RCC 7860 (cell line): ENCODE measurements around the gene MDFIC.
A peak's percentile ranks its signal among the peaks of the same experiment; 100 is the strongest.

Experiments used
- DNase-seq: peaks from one replicate; pipeline ENCODE4 v3.0.0-alpha.2; 2015; ENCODE audit warnings: low spot score
- FAIRE-seq: peaks from 2 replicates; lab custom pipeline; 2012; peaks lifted over from hg19 to GRCh38; lab: Jason Lieb, UNC

Gene MDFIC

GRCh38 chr7:114925434-114925833 lies 3.5 kb downstream of the MDFIC start:
- FAIRE-seq (no peak), DNase-seq (no peak)

DNA sequence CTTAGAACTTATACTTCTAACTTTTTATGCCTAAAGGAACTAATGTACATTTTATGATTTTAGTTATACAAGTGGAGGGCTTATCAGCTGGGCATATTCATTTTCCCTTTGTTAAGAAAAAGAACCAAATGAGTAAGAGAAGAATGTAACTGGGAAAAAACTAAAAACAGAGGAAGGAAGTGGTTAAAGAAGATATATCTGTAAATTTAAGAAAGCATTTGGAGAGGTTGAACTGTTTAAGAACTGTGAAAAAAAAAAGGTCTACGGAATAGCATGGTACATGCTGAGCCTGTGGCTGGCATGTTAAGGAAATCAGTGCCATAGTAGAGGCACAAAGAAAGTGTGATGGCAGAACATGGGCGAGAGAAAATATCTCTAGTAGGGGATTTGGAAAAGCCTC lies 6.2 kb downstream of the MDFIC start:
- no peak for FAIRE-seq

GRCh38 chr7:114929570-114929969 lies 7.7 kb downstream of the MDFIC start:
- DNase-seq, result no peak
- no peak for FAIRE-seq

More for the DNA sequence above, 6.2 kb downstream of the MDFIC start:
- DNase-seq, result no peak

GRCh38 chr7:114930107-114930661 lies 8.3 kb downstream of the MDFIC start:
- FAIRE-seq, result no peak
- no peak for DNase-seq

DNA sequence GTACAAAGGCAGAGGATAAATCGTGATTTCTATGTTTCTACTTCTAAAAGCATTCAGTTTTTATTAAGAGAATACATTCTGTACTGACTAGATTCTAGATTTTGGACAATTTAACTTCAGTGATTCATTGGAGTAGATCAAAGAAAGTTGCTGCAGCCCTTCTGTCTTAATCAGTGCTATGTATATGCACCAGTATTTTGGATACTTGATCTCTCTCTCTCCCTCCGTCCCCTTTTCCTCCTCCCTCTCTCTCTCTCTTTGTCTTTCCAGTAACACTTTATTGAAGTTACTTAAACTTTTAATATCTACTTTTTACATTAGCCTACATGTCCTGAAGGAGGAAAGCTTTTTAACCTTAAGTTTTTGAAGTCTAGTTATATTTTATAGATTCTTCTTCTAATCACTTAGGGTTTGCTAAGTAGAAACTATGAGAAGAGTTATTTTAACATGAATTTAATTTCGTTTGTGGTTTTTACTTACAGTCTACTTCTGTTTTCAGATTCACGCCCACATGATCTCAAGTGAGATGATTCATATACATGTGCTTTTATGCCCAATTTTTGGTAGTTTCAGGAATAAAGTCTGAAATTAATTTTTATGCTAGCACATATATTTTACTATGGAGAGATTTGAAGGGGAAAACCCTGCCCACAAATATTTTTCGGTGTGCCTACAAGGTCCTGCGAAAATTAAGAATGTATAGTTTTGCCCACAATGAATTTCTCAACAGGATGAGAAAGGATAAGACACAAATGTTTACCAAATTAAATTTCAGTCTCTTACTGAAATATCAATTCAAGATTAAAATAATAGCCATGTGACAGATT lies 9.1 kb downstream of the MDFIC start:
- FAIRE-seq, result peak; percentile 11
- no peak for DNase-seq

DNA sequence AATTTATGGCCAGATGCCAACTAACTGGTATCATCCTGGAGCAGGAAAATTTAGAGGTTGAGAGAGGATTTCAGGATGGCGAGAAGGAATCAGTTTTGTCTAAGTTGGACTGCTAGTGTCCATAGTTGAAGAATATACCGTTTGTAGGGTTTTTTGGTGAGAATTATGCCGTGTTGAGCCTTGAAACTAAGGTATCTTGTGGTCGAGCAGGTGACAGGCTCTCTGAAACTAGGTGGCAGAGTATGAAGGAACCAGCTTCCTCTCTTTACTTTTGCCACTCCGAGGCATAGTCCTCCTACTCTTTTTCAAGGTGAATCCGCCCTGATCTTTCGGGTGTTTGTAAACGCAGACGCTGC lies 9.7 kb downstream of the MDFIC start:
- no peak for FAIRE-seq

GRCh38 chr7:114932991-114933390 lies 11.1 kb downstream of the MDFIC start:
- FAIRE-seq, result no peak
- no peak for DNase-seq

More for the DNA sequence above, 9.7 kb downstream of the MDFIC start:
- DNase-seq, result no peak

DNA sequence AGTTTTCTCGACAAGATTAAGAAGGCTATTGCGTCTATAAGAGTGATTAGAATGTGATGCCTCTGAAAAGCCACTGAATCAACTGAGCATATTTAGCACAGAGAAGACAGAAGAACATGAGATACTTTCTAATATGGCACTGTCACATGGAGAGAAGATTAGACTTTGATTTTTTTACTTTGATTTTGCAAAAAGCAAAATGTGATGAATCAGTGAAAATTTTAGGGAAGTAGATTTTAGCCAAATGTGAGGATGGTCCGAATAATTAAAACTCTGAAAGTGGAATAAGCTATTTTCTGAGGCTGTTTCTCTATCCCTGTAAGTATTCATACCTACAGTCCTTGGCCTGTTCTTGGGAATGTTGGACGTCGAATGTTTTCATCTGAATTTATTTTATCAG lies 11.8 kb downstream of the MDFIC start:
- DNase-seq (no peak), FAIRE-seq (no peak)

DNA sequence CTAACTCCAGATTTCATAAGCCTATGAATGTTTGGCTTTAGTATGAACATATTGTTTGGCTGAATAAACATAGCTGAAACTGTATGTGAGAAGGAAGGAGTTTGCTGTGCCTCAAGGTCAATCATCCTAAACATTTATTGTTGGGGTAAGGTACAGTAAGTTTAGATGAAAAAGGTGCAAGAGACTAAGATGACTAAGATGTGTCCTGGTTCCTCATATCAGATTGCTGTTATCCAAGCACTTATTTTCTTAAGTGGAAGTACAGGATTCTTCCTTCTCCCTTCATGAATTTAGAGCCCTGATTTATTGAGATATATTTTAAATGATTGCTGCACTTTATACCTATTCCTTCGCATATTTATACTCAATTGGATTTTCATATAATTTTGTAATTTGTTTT lies 12.2 kb downstream of the MDFIC start:
- FAIRE-seq (no peak), DNase-seq (no peak)

DNA sequence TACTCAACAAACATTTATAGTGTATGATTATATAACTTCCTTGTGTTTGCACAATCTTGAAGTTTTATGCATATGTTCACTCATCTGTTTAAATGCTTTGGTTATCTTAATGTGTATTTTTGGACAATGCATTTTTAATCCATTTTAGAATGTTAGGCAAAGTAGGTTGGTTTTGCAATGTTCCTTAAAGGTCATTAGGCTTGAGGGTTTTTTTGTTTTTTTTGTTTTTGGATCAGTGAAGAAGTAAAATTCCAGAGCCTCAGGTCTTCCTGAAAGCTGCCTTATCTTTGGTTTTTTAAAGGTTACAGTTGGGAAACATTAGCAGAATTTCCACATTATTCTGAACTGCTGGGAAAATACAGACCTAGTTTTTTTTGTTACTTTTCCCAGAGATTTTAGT lies 12.8 kb downstream of the MDFIC start:
- DNase-seq (no peak), FAIRE-seq (peak; percentile 35)

- DNase-seq (no peak), FAIRE-seq (no peak)
Measured at GRCh38 chr7:114936471-114936870, 14.6 kb downstream of the MDFIC start.

DNA sequence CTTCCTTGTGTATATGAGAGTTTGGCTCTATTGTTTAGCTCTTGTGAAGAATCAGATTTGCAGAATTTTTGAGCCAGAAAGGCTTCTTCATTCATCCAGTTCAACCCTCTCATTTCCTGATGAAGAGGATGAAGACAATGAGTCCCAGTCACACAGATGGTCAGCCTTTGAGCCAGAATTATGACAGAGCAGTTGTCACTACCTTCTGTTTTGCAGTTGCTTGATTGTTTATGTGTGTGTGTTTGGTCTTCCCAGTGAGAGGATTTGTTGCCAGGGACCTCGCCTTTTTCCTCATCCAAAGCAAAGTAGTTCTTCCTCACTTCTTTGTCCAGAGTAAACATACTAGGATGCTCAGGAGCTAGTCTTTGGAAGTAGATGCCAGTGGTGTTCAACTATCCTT lies 15.6 kb downstream of the MDFIC start:
- no peak for DNase-seq
- FAIRE-seq, result no peak

GRCh38 chr7:114938785-114939184 lies 16.9 kb downstream of the MDFIC start:
- no peak for FAIRE-seq
- no peak for DNase-seq

DNA sequence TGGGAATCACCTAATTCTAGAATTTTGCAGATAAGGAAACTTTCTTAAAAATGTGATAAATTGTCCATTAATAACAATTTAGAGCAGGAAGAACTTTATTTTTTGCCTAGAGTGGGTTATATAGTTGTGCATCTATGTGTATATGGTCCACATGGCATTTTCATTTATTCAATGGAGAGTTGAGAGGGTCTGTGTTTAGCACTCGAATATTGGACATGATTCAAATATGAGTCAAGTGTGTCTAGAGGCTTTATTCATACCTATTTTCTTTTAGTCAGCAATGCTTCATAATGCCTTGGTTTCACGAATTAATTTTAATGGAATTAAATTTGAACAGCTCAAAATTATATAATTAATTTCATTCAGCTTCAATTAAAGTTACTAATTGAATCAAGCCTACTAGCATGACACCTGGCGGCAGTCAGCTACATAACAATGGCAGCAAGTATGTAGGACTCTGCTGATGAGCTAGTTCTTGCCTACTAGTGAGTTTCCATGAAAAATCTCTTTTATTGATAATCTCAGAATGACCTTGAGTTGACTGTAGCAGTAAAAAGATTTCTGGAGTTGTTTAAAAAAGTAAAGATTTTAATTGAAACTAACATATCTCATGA lies 17.7 kb downstream of the MDFIC start:
- FAIRE-seq, result no peak
- DNase-seq, result no peak

- no peak for FAIRE-seq
- DNase-seq, result no peak
Measured at GRCh38 chr7:114940220-114940619, 18.3 kb downstream of the MDFIC start.

DNA sequence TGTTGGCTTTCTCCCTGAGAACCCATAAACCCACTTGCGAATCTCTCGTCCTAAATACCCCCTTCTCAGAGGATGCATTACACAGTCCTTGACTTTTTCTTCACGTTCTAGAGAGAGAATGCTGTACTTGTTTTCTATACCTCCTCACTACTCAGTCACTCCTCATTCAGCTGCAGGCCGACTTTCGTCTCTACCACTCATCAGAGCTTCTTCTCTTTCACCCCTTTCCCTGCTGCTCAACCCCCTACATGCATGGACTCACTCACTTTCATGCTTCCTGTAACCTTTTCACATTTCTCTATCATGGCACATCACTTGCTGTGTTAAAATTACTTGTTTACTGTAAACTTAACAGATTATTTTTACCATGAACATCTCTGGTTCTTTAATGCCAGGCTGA lies 19.8 kb downstream of the MDFIC start:
- FAIRE-seq, result no peak
- no peak for DNase-seq

- DNase-seq (no peak), FAIRE-seq (no peak)
Measured at GRCh38 chr7:114942446-114943175, 20.7 kb downstream of the MDFIC start.

DNA sequence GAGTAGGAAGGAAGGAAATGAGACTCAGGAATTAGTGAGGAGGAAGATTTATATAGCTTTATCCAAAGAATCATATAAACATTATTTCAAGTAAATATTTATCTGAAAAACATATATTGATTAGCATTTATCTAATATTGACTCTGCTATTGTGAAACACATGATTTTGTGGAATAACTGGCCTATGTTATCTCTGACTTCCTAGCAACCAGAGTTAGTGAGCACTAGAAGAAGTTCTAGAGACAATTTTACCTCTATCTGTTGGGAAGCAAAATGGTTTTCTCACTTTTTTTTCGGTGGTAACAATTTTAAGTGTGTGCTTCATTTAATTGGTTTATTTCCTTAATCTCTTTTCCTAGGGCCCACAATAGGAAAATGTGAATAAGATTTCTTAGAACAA lies 21.6 kb downstream of the MDFIC start:
- no peak for FAIRE-seq
- DNase-seq, result no peak

DNA sequence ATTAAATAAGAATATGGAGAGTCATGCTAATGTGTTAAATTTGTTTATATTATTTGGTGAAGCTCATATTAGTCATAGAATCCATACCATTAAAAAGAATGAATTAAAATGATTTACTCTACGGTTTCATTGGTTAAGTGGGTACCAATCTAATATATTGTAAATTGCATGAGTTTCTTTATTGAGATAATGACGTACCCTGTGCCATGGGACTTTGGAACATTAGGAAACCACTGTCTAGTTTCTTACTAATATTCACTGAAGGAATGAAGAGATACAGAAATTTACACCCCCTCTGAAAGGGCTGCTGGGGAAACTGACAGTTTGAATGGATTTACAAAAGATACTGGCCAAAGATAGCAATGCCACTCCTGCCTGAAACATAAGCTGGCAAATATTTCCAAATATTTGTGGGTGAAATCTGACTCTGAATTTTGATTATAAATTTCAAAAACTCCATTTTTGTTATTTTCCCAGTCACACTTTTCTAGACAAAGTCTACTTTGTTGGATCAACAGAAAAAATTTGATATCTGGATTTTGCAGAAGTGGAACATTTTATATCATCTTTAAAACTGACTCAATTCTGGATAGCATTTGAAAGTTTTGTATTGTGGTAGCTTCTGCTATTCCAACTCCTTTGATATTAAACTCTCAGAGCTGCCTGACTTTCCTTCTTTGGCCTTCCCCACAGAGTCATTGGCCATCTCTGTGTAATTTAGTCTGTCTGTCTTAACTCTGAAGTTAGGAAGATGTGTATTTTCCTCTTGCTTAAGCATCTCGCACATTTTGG lies 22.3 kb downstream of the MDFIC start:
- FAIRE-seq, result no peak

DNA sequence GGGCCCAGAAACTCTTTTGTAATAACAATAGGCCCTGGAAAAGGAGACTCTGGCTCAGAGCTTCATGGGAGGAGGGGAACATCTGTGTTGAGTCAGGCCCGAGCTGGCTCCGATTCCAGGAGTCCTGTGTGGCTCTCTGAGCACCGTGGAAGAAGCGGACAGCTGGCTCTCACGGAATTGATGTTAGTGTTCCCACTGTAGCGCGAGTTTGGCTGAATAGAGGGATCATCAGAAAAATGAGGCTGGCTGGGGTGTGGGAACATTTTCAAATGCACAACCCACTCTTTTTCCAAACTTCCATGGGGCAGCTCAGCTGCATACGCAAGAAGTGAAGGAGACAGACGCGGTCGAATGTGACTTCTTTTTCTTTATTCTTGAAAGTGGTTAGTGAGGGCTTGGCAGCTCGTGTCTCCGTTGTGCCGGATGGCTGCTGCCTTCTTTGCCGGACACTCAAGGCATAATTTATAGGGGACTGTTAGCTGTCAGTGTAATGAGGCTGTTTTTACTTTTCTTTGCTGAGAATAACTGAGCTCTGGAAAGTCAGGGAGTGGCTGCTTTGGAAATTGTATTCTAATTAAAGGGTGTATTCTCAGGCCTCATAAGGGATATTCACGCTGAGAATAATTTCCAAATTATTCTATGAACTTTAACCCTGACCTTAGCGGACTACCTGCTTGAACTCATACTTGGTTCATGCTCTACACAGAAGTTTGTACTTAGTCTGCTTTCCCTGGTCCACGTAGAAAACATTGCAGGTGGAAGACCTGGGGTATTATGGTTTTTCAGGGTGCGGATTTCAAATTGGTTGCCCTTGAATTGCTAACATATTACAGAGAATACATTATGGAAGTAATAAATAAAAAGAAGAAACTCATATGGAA lies 23.1 kb downstream of the MDFIC start:
- no peak for FAIRE-seq
- no peak for DNase-seq

More for the DNA sequence above, 22.3 kb downstream of the MDFIC start:
- DNase-seq, result no peak
